ENCODE data around the gene PDZK1IP1.
"Not testable (repeated sequence)": the region's sequence is repeated elsewhere in the genome, so short reads cannot be mapped to it uniquely, and the experiment has no call there.

PDZK1IP1 gene

GRCh38 chr1:47198214-47198613 is 8.4 kb upstream of the PDZK1IP1 start:
- no peak overlapping the region for H3K4me3 ChIP-seq (ENCODE audit: low read depth, low read length)
- in situ Hi-C loops (cut with HindIII; ENCODE audit: low sequenced_read_pairs) = no loop called here
- no peak for TF ChIP-seq CTCF (IDR thresholded peaks at IDR 0.05; ENCODE audit: low read depth, low read length)
- DNase-seq (ENCODE audit: low read depth, low spot score) = no peak

GRCh38 chr1:47196622-47197021 is 6.8 kb upstream of the PDZK1IP1 start:
- no peak for TF ChIP-seq CTCF (IDR thresholded peaks at IDR 0.05; ENCODE audit: low read depth, low read length)
- no peak overlapping the region for H3K4me3 ChIP-seq (ENCODE audit: low read depth, low read length)
- in situ Hi-C loops (cut with HindIII; ENCODE audit: low sequenced_read_pairs) = no loop called here
- no peak for DNase-seq (ENCODE audit: low read depth, low spot score)

- H3K4me3 ChIP-seq (ENCODE audit: low read depth, low read length); DNase-seq (ENCODE audit: low read depth, low spot score); in situ Hi-C loops (cut with HindIII; ENCODE audit: low sequenced_read_pairs): not testable (repeated sequence)
Measured at GRCh38 chr1:47195981-47196380, 6.1 kb upstream of the PDZK1IP1 start.

GRCh38 chr1:47194311-47194710 is 4.5 kb upstream of the PDZK1IP1 start:
- no peak for DNase-seq (ENCODE audit: low read depth, low spot score)
- TF ChIP-seq CTCF (IDR thresholded peaks at IDR 0.05; ENCODE audit: low read depth, low read length) = no peak
- no peak overlapping the region for H3K4me3 ChIP-seq (ENCODE audit: low read depth, low read length)
- in situ Hi-C loops (cut with HindIII; ENCODE audit: low sequenced_read_pairs) = no loop called here

- H3K4me3 ChIP-seq (ENCODE audit: low read depth, low read length); DNase-seq (ENCODE audit: low read depth, low spot score); in situ Hi-C loops (cut with HindIII; ENCODE audit: low sequenced_read_pairs): not testable (repeated sequence)
Measured at GRCh38 chr1:47193496-47193895, 3.7 kb upstream of the PDZK1IP1 start.

- H3K4me3 ChIP-seq (ENCODE audit: low read depth, low read length) = no peak overlapping the region
- peak; percentile 97 for TF ChIP-seq CTCF (IDR thresholded peaks at IDR 0.05; ENCODE audit: low read depth, low read length)
- peak; percentile 58 for DNase-seq (ENCODE audit: low read depth, low spot score)
- in situ Hi-C loops (cut with HindIII; ENCODE audit: low sequenced_read_pairs) = no loop called here
Measured at GRCh38 chr1:47192458-47193384, 2.9 kb upstream of the PDZK1IP1 start.

- H3K4me3 ChIP-seq (ENCODE audit: low read depth, low read length) = no peak overlapping the region
- TF ChIP-seq CTCF (IDR thresholded peaks at IDR 0.05; ENCODE audit: low read depth, low read length) = no peak
- in situ Hi-C loops (cut with HindIII; ENCODE audit: low sequenced_read_pairs) = no loop called here
- no peak for DNase-seq (ENCODE audit: low read depth, low spot score)
Measured at GRCh38 chr1:47191940-47192457, 2.2 kb upstream of the PDZK1IP1 start.
